ENCODE measurements around the gene KCNE3. TPM values are rescaled to one million over a fixed set of nuclear protein-coding genes. Genes with fewer than 3 reads are reported as not detected.
A peak's percentile ranks its signal among the peaks of the same experiment; 100 is the strongest.

The KCNE3 gene
- total and polyA plus RNA-seq, 9 donors = 3.1 to 19.9 (median 16.0) TPM

- Histone ChIP-seq H3K27me3 (no peaks in the 10 kb centered on the region), H3K36me3 (no peaks in the 10 kb centered on the region), H3K4me1 (ENCODE audit: insufficient read depth) (peaks cover 3% of the 10 kb centered on the region), H3K4me3 (no peak overlapping the region), H3K9me3 (no peaks in the 10 kb centered on the region), H3K27ac (no peak overlapping the region)
- TF ChIP-seq, protein P1, sequence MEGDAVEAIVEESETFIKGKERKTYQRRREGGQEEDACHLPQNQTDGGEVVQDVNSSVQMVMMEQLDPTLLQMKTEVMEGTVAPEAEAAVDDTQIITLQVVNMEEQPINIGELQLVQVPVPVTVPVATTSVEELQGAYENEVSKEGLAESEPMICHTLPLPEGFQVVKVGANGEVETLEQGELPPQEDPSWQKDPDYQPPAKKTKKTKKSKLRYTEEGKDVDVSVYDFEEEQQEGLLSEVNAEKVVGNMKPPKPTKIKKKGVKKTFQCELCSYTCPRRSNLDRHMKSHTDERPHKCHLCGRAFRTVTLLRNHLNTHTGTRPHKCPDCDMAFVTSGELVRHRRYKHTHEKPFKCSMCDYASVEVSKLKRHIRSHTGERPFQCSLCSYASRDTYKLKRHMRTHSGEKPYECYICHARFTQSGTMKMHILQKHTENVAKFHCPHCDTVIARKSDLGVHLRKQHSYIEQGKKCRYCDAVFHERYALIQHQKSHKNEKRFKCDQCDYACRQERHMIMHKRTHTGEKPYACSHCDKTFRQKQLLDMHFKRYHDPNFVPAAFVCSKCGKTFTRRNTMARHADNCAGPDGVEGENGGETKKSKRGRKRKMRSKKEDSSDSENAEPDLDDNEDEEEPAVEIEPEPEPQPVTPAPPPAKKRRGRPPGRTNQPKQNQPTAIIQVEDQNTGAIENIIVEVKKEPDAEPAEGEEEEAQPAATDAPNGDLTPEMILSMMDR (IDR thresholded peaks at IDR 0.05) = peak; percentile 47 to 83 (median 59)
- TF ChIP-seq POLR2A (IDR thresholded peaks at IDR 0.05) = no peak
- WGBS, 3 donors = 63 to 72% (median 71%) methylated on average over 2 of the region's 2 CpGs
- peak in 1 of 5 donors; percentile 63 for DNase-seq
- intact Hi-C loops (cut with DNase I) = loop anchor here (5.0 to 10.0 kb wide), 3 partner anchors 55 to 192 kb away; partner anchors contain the start of gene PGM2L1 (in 2 of the 4)
Measured at GRCh38 chr11:74449369-74449931, 17.9 kb downstream of the KCNE3 start.

- no peak for DNase-seq
- TF ChIP-seq, protein P1 (IDR thresholded peaks at IDR 0.05) = no peak
- TF ChIP-seq EP300 (IDR thresholded peaks at IDR 0.05) = no peak
- no peak for TF ChIP-seq POLR2A (IDR thresholded peaks at IDR 0.05)
- Histone ChIP-seq H3K36me3 (no peaks in the 10 kb centered on the region), H3K9me3 (no peaks in the 10 kb centered on the region), H3K27me3 (no peaks in the 10 kb centered on the region), H3K4me3 (no peak overlapping the region), H3K4me1 (ENCODE audit: insufficient read depth) (peaks cover 9% of the 10 kb centered on the region), H3K27ac (no peak overlapping the region)
- intact Hi-C loops (cut with DNase I) = loop anchor here (5.0 to 10.0 kb wide), 3 partner anchors 53 to 190 kb away; partner anchors contain the start of gene PGM2L1 (in 2 of the 4)
Measured at GRCh38 chr11:74447720-74448119, 19.6 kb downstream of the KCNE3 start.

DNA sequence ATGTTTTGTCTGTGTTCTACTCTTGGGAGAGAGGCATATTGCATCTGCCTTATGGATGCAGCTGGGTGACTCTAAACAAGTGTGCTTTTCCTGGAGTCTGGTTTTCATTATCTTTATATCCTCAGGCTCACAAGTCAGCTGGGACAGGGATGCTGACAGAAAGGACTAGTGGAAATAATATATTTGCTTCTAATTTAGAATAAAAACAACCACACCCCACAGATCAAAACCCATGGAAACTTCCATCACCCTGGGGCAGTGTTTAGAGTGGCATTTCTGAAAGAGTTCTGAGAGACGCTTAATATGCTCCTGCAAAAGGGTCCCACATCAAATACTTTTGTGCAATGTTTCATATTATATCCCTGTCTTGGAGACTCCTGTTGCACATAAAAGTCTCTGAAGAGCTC is 20.8 kb downstream of the KCNE3 start:
- no peaks in the 10 kb centered on the region for H3K27me3 ChIP-seq
- intact Hi-C loops (cut with DNase I) = loop anchor here (5.0 to 10.0 kb wide), 3 partner anchors 52 to 189 kb away; partner anchors contain the start of gene PGM2L1 (in 2 of the 4)
- H3K36me3 ChIP-seq = no peaks in the 10 kb centered on the region
- peaks cover 12% of the 10 kb centered on the region for H3K4me1 ChIP-seq (ENCODE audit: insufficient read depth)
- H3K4me3 ChIP-seq = no peak overlapping the region
- H3K9me3 ChIP-seq = no peaks in the 10 kb centered on the region
- no peak for DNase-seq
- no peak overlapping the region for H3K27ac ChIP-seq
- TF ChIP-seq POLR2A (IDR thresholded peaks at IDR 0.05) (no peak), EP300 (IDR thresholded peaks at IDR 0.05) (no peak)
- TF ChIP-seq, protein P1 (IDR thresholded peaks at IDR 0.05) = no peak
- WGBS, 3 donors = 78 to 93% (median 83%) methylated on average over 1 of the region's 1 CpG

DNA sequence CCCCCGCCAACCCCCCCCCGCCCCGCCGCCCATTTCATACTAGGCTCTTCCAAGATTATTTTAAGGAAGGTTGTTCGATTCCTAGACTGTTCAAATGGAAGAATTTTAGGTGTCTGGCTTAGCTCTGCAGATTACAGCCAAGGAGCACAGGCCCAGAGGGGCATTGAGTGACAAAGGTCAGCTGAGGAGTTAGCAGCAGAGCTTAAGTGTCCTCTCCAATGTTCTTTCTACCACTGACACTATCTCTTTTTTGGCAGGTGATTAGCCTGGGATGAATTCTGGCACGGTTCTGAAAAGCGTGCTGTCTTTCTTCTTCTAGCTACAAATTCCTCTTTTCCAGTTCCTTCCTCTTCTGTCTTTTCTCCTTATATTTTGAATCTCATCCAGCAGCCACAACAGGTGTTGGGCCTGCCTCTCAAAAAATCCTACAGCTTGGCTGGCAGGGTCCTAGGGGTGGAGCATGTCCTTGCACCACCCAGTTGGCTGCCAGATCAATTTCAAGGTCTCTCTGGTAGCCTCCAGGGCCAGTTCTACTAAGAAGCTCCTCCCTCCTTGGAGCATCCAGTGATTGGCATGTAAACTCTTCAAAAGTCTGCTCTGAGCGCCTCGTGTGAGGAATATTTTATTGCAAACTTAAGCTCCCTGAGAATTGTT is 23.0 kb downstream of the KCNE3 start:
- 29 to 33% (median 29%) methylated on average over 9 of the region's 9 CpGs for WGBS, 3 donors
- intact Hi-C loops (cut with DNase I) = loop anchor here in 2 of 4 donors (5.0 to 10.0 kb wide), 2 partner anchors 49 to 187 kb away; partner anchors contain the start of gene PGM2L1 (in 2 of the 2)
- Histone ChIP-seq H3K4me1 (ENCODE audit: insufficient read depth) (peaks cover 12% of the 10 kb centered on the region), H3K27ac (peak overlapping the region in 1 of 2 donors; percentile 82), H3K9me3 (no peaks in the 10 kb centered on the region), H3K27me3 (no peaks in the 10 kb centered on the region), H3K36me3 (no peaks in the 10 kb centered on the region), H3K4me3 (no peak overlapping the region)
- TF ChIP-seq EP300 (IDR thresholded peaks at IDR 0.05) = no peak
- TF ChIP-seq, protein P1 (IDR thresholded peaks at IDR 0.05) = no peak
- TF ChIP-seq POLR2A (IDR thresholded peaks at IDR 0.05) = no peak
- DNase-seq = no peak
